RWPE1 (cell line): ENCODE data around the gene OR5A1.
A peak's percentile ranks its signal among the peaks of the same experiment; 100 is the strongest.
"Not testable (repeated sequence)": the region's sequence is repeated elsewhere in the genome, so short reads cannot be mapped to it uniquely, and the experiment has no call there.

Experiments
- CTCF ChIA-PET: fragments of 350-600 bp; sonication (Branson Sonifier 250); formaldehyde crosslinking; extraction: SDS; loops from one replicate; lab custom pipeline; 2021; lab: Yijun Ruan, JAX
- POLR2A ChIA-PET: fragments of 400-600 bp; formaldehyde crosslinking; extraction: SDS; loops from one replicate; lab custom pipeline; 2020; ENCODE audit warnings: antibody characterized with exemption; ENCODE audit not compliant: low non-redundant PET; lab: Yijun Ruan, JAX
- DNase-seq: peaks from one replicate; pipeline ENCODE4 v3.0.0; 2012; ENCODE audit warnings: low spot score
- H3K27ac ChIP-seq: fragments of 450-650 bp; 2 replicates; pipeline ENCODE4 v1.5.1; 2017
- CTCF ChIP-seq: fragments of 450-650 bp; conservative IDR thresholded peaks from 2 replicates; pipeline ENCODE4 v1.5.1; 2017; ENCODE audit warnings: low read depth, mild to moderate bottlenecking

OR5A1 gene

GRCh38 chr11:59426361-59427067 lies 9.8 kb upstream of the OR5A1 start, which contains the start of gene OR5A2:
Gene OR5A2 (minus strand): TSS chr11:59426413. CDS start chr11:59422953, 3,460 bp downstream.
- CTCF ChIA-PET = interaction anchor here (0.6 kb wide), 1 partner anchor 220 kb away, joined by 3 read pairs; no protein-coding TSS in a partner anchor
- TF ChIP-seq CTCF = no peak
- DNase-seq = no peak
- H3K27ac ChIP-seq = no peak within 1 kb of the TSS
- POLR2A ChIA-PET = no interaction called here

- ChIA-PET CTCF (no interaction called here), POLR2A (no interaction called here)
- H3K27ac ChIP-seq = no peak overlapping the region
- DNase-seq = peak; percentile 11
- no peak for TF ChIP-seq CTCF
Observed at GRCh38 chr11:59427068-59427382, 9.2 kb upstream of the OR5A1 start.

GRCh38 chr11:59429924-59430516 lies 6.2 kb upstream of the OR5A1 start:
- POLR2A ChIA-PET = no interaction called here
- peak; percentile 83 for TF ChIP-seq CTCF
- CTCF ChIA-PET = interaction anchor here (0.6 kb wide), 1 partner anchor 232 kb away, joined by 3 read pairs; no protein-coding TSS in a partner anchor

GRCh38 chr11:59437770-59438169 lies 1.5 kb downstream of the OR5A1 start:
- no peak for DNase-seq
- ChIA-PET POLR2A (no interaction called here), CTCF (interaction anchor here (0.6 to 0.8 kb wide), 2 partner anchors 24 to 266 kb away, joined by 3 to 4 read pairs; partner anchors contain the start of gene DTX4)
- H3K27ac ChIP-seq = no peak overlapping the region
- no peak for TF ChIP-seq CTCF

More at GRCh38 chr11:59429924-59430516, 6.2 kb upstream of the OR5A1 start:
- H3K27ac ChIP-seq = no peak overlapping the region
- peak; percentile 42 for DNase-seq

GRCh38 chr11:59445624-59446023 lies 9.4 kb downstream of the OR5A1 start:
- POLR2A ChIA-PET, CTCF ChIA-PET, DNase-seq, H3K27ac ChIP-seq: not testable (repeated sequence)

GRCh38 chr11:59448484-59448883 lies 12.2 kb downstream of the OR5A1 start:
- no peak for DNase-seq
- no peak overlapping the region for H3K27ac ChIP-seq
- POLR2A ChIA-PET = no interaction called here
- CTCF ChIA-PET = no interaction called here
- no peak for TF ChIP-seq CTCF

- POLR2A ChIA-PET = no interaction called here
- no peak for DNase-seq
- CTCF ChIA-PET = no interaction called here
- H3K27ac ChIP-seq = no peak within 1 kb of the TSS
- no peak for TF ChIP-seq CTCF
Observed at GRCh38 chr11:59456661-59457060, 20.4 kb downstream of the OR5A1 start, which contains the start of gene OR4D6. Gene OR4D6 (plus strand): TSS chr11:59456961. CDS start chr11:59456961, 0 bp downstream.
